CD8-positive, alpha-beta memory T cell (primary cell): ENCODE results near the gene DTNB. TPM values are rescaled to one million over a fixed set of nuclear protein-coding genes. Genes with fewer than 3 reads are reported as not detected.

Experiments
- CTCF ChIA-PET: fragments of 350-600 bp; sonication (Branson Sonifier 250); formaldehyde crosslinking; loops from one replicate; lab custom pipeline; 2021; ENCODE audit warnings: antibody characterized with exemption; lab: Charles Lee
- POLR2A ChIA-PET: fragments of 350-600 bp; sonication (Branson Sonifier 250); formaldehyde crosslinking; loops from one replicate; lab custom pipeline; 2021; ENCODE audit warnings: antibody characterized with exemption; lab: Charles Lee
- DNase-seq, 5 donors: peaks; one replicate each; pipeline versions ENCODE4 v3.0.0 to v3.0.0-alpha.2; 2020 to 2022; ENCODE audit warnings: mixed read lengths in 1 of 5
- H3K27ac ChIP-seq: one replicate; pipeline ENCODE4 v1.7.0; 2013; ENCODE audit warnings: low read depth, mild to moderate bottlenecking, low read length, moderate library complexity
- H3K27me3 ChIP-seq: 2 replicates; pipeline ENCODE4 v1.7.0; 2013; ENCODE audit warnings: low read length, mild to moderate bottlenecking; ENCODE audit not compliant: insufficient read depth, poor library complexity, severe bottlenecking
- H3K36me3 ChIP-seq: 2 replicates; pipeline ENCODE4 v1.7.0; 2013; ENCODE audit warnings: mild to moderate bottlenecking, low read length, moderate library complexity; ENCODE audit not compliant: insufficient read depth
- H3K4me1 ChIP-seq: 2 replicates; pipeline ENCODE4 v1.7.0; 2013; ENCODE audit warnings: mild to moderate bottlenecking, low read length, moderate library complexity; ENCODE audit not compliant: insufficient read depth
- H3K4me3 ChIP-seq: 2 replicates; pipeline ENCODE4 v1.7.0; 2013; ENCODE audit warnings: mild to moderate bottlenecking, low read length
- H3K9me3 ChIP-seq: 2 replicates; pipeline ENCODE4 v1.7.0; 2013; ENCODE audit warnings: mild to moderate bottlenecking, low read length
- H3K27ac Mint-ChIP-seq, 8 donors: one replicate each; pipeline ENCODE4 v1.8.0; 2020 to 2021; ENCODE audit warnings: mixed read lengths in 8 of 8, mild to moderate bottlenecking in 6 of 8, inconsistent platforms in 3 of 8, moderate library complexity in 3 of 8
- H3K27me3 Mint-ChIP-seq, 2 donors: one replicate each; pipeline ENCODE4 v1.8.0; 2020 to 2021; ENCODE audit warnings: mixed read lengths in 2 of 2, mild to moderate bottlenecking in 1 of 2, moderate library complexity in 1 of 2
- H3K36me3 Mint-ChIP-seq, 3 donors: one replicate each; pipeline ENCODE4 v1.8.0; 2020 to 2021; ENCODE audit warnings: mixed read lengths in 3 of 3, inconsistent platforms in 1 of 3, mild to moderate bottlenecking in 1 of 3
- H3K4me1 Mint-ChIP-seq, 3 donors: one replicate each; pipeline ENCODE4 v1.8.0; 2020 to 2021; ENCODE audit warnings: mixed read lengths in 3 of 3, inconsistent platforms in 1 of 3, mild to moderate bottlenecking in 1 of 3
- H3K4me3 Mint-ChIP-seq, 7 donors: one replicate each; pipeline ENCODE4 v1.8.0; 2020 to 2021; ENCODE audit warnings: mixed read lengths in 7 of 7, mild to moderate bottlenecking in 6 of 7, moderate library complexity in 4 of 7, inconsistent platforms in 2 of 7
- H3K9me3 Mint-ChIP-seq, 5 donors: one replicate each; pipeline ENCODE4 v1.8.0; 2020 to 2022; ENCODE audit warnings: mixed read lengths in 5 of 5, mild to moderate bottlenecking in 3 of 5, moderate library complexity in 2 of 5, inconsistent platforms in 1 of 5
- polyA plus RNA-seq: library from polyadenylated mRNA; unstranded; fragments of 300-500 nt; fragmentation: Illumina TruSeq; gene quantifications from one replicate; pipeline ENCODE4 v1.2.3, GENCODE V29; 2021
- total RNA-seq, 2 experiments: library from RNA; stranded (reverse); gene quantifications; one replicate each; pipeline ENCODE4 v1.2.3, GENCODE V29; 2021

Gene DTNB
- total and polyA plus RNA-seq, 3 experiments from 2014 or later = 15.2 to 19.4 (median 16.8) TPM

DNA sequence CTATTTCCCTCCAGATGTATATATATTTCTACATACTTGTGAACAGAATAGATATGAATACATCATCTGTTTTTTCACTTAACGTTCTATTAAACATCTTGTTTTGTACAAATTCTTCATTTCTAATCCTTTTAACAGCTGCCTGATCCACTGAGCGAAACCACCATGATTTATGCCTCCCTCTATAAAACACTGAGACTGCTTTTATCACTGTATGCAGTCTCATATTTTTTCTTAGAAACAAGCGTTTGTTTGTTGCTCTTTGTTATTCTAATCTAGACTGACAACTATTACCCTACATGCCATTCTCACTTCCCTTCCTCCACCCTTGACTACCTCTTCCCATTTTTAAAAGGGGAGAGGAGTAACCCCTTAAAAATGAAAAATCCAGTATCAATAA, 88.2 kb downstream of the DTNB start:
- Histone ChIP-seq H3K4me1 (no peaks in the 10 kb centered on the region), H3K9me3 (no peaks in the 10 kb centered on the region), H3K27me3 (no peaks in the 10 kb centered on the region), H3K36me3 (no peaks in the 10 kb centered on the region), H3K27ac (no peak overlapping the region), H3K4me3 (no peak overlapping the region)
- H3K4me3 Mint-ChIP-seq = no peak overlapping the region
- H3K27ac Mint-ChIP-seq = no peak overlapping the region
- H3K4me1 Mint-ChIP-seq = peaks cover 6 to 11% (median 7%) of the 10 kb centered on the region in 3 donors
- DNase-seq = no peak
- H3K9me3 Mint-ChIP-seq = no peaks in the 10 kb centered on the region
- H3K36me3 Mint-ChIP-seq = peaks cover 0 to 5% (median 0%) of the 10 kb centered on the region in 3 donors
- H3K27me3 Mint-ChIP-seq = no peaks in the 10 kb centered on the region
- ChIA-PET CTCF (interaction anchor here (2.1 kb wide), 1 partner anchor 22 kb away, joined by 6 read pairs; no protein-coding TSS in a partner anchor), POLR2A (no interaction called here)

DNA sequence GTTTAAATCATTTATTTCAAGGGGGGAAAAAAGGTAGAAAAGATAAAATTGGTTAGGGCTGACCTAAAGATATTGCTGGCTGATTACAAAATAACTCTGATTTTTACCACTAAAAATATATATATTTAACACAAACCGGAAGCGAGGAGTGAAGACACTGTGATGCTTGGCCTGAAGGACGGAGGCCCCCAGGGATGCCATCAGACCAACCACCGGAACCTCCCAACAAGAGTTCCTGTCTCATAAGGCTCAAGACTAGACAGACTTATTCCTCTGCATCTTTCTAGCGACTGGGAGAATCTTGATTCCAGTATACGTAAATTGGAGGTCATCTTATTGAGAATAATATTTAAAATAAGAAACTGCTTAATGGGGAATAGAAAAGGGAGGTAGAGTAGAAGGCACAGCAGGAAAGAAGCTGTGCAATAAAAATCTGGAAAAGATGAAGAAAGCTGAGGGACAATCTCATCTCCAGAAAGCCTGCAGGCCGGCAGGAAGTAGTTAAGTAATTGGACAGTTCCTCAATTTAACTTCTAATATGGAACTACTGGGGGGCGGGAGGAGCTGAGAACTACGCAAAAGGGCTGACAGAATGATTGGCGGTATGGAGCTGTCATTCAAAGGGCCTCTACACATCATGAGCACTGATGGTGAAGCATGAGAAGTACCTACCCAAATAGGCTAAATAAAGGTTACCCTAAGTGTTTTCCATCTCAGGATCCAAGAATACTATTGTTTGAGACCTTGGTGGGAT, 91.1 kb downstream of the DTNB start:
- Mint-ChIP-seq H3K27ac (no peak overlapping the region), H3K4me3 (no peak overlapping the region), H3K9me3 (no peaks in the 10 kb centered on the region), H3K27me3 (no peaks in the 10 kb centered on the region), H3K36me3 (peaks cover 8 to 16% (median 12%) of the 10 kb centered on the region in 3 donors), H3K4me1 (peaks cover 0 to 9% (median 2%) of the 10 kb centered on the region in 3 donors)
- Histone ChIP-seq H3K4me1 (no peaks in the 10 kb centered on the region), H3K27ac (no peak overlapping the region), H3K36me3 (no peaks in the 10 kb centered on the region), H3K4me3 (no peak overlapping the region), H3K9me3 (no peaks in the 10 kb centered on the region), H3K27me3 (no peaks in the 10 kb centered on the region)
- ChIA-PET CTCF (interaction anchor here (1.3 kb wide), 1 partner anchor 10 kb away, joined by 4 read pairs; no protein-coding TSS in a partner anchor), POLR2A (no interaction called here)
- no peak for DNase-seq

DNA sequence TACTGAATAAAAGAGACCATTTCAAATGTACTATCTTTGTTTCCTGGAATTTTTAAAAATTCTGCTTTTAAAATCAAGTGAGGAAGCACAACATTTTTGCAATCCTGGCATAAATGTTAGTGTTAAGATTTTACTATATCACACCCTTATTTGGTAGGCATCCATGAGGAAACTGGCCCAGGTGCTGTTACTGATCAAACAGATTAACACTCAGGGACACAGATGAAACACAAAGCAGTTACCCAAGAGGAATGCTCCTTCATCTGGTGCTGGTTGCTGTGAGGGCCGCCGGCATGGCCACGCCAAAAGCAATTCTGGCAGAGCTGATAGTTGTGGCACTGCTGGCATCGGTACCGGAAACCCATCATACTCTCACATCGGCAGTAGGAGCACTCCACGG, 96.8 kb downstream of the DTNB start:
- Histone ChIP-seq H3K9me3 (no peaks in the 10 kb centered on the region), H3K4me3 (no peak overlapping the region), H3K36me3 (no peaks in the 10 kb centered on the region), H3K27me3 (no peaks in the 10 kb centered on the region), H3K27ac (no peak overlapping the region), H3K4me1 (no peaks in the 10 kb centered on the region)
- Mint-ChIP-seq H3K36me3 (peaks cover 8 to 37% (median 15%) of the 10 kb centered on the region in 3 donors), H3K27me3 (no peaks in the 10 kb centered on the region), H3K9me3 (no peaks in the 10 kb centered on the region), H3K4me3 (no peak overlapping the region), H3K27ac (peak overlapping the region in 1 of 8 donors; percentile 26), H3K4me1 (peaks cover 0 to 5% (median 0%) of the 10 kb centered on the region in 3 donors)
- ChIA-PET CTCF (no interaction called here), POLR2A (interaction anchor here (0.7 kb wide), 1 partner anchor 339 kb away, joined by 3 read pairs; no protein-coding TSS in a partner anchor)
- no peak for DNase-seq

DNA sequence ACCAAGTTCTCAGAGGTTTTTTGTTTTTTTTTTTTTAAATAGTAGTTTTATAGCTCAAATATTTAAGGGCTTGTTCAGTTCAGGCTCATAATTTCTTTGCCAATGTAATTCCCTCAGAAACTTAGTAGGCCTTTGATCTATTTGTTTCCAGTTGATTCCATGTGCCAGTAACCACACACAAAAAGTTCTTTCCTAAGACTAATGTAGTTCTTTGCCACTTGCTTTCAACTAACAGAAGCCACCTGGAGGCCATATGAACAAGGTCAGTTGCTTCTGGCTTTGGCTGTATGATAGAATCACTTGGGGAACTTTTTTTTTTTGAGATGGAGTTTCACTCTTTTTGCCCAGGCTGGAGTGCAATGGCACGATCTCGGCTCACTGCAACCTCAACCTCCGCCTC, 100.7 kb downstream of the DTNB start:
- H3K36me3 Mint-ChIP-seq = peaks cover 0 to 34% (median 16%) of the 10 kb centered on the region in 3 donors
- H3K27ac Mint-ChIP-seq = no peak overlapping the region
- DNase-seq = no peak
- CTCF ChIA-PET = no interaction called here
- no peaks in the 10 kb centered on the region for H3K9me3 ChIP-seq
- no peaks in the 10 kb centered on the region for H3K4me1 ChIP-seq
- no peaks in the 10 kb centered on the region for H3K27me3 ChIP-seq
- no peak overlapping the region for H3K4me3 Mint-ChIP-seq
- POLR2A ChIA-PET = no interaction called here
- H3K27me3 Mint-ChIP-seq = no peaks in the 10 kb centered on the region
- H3K36me3 ChIP-seq = no peaks in the 10 kb centered on the region
- H3K4me1 Mint-ChIP-seq = no peaks in the 10 kb centered on the region
- H3K4me3 ChIP-seq = no peak overlapping the region
- H3K9me3 Mint-ChIP-seq = no peaks in the 10 kb centered on the region
- H3K27ac ChIP-seq = no peak overlapping the region

DNA sequence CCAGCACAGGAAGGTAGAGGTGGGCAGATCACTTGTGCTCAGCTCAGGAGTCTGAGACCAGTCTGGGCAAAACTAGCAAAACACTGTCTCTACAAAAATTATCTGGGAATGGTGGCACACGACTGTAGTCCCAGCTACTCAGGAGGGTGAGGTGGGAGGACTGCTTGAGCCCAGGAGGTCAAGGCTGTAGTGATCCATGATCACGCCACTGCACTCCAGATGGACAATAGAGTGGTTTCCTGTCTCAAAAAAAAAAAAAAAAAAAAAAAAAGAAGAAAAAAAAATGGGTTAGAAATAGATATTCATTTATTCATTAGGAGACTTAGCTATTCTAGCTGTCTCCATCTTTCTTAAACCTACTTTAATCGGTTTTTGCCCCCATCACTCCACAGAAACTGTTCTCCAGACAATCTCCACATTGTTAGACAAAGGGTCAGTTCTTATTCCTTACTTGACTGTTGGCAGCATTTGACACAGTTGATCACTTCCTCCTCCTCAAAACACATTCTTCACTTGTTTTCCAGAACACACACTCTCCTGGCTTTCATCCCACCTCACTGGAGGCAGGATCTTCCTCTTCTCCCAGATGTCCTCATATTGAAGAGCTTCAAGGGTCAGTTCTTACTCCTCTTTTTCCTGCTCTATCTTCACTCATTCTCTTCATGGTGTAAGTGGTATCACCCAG, 103.1 kb downstream of the DTNB start:
- Histone ChIP-seq H3K27me3 (no peaks in the 10 kb centered on the region), H3K27ac (no peak overlapping the region), H3K9me3 (no peaks in the 10 kb centered on the region), H3K4me1 (no peaks in the 10 kb centered on the region), H3K36me3 (no peaks in the 10 kb centered on the region), H3K4me3 (no peak overlapping the region)
- no peak for DNase-seq
- POLR2A ChIA-PET = interaction anchor here (0.7 kb wide), 1 partner anchor 132 kb away, joined by 4 read pairs; no protein-coding TSS in a partner anchor
- H3K9me3 Mint-ChIP-seq = no peaks in the 10 kb centered on the region
- peak overlapping the region in 2 of 8 donors; percentile 8 to 11 for H3K27ac Mint-ChIP-seq
- H3K27me3 Mint-ChIP-seq = no peaks in the 10 kb centered on the region
- peaks cover 0 to 24% (median 8%) of the 10 kb centered on the region in 3 donors for H3K36me3 Mint-ChIP-seq
- H3K4me1 Mint-ChIP-seq = peaks cover 0 to 10% (median 4%) of the 10 kb centered on the region in 3 donors
- no peak overlapping the region for H3K4me3 Mint-ChIP-seq
- CTCF ChIA-PET = no interaction called here

DNA sequence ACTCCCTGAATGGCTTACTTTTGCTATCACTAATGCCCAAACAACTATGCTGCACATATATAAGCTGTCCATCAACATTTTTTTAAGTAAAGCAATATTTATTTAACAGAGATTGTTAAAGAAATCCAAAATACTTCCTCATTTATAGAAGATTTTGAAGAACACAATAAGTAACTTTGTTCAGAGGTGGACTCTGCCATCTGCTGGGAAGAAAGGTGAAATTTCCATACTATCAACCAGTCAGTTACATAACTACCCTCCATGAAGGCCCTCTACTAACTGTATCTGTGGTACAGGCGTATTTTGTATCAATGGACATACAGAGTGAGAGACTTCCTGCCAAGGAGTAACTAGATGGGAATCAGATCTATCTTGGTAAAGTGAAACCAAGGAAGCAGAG, 106.0 kb downstream of the DTNB start:
- ChIA-PET CTCF (no interaction called here), POLR2A (no interaction called here)
- Histone ChIP-seq H3K36me3 (no peaks in the 10 kb centered on the region), H3K4me1 (no peaks in the 10 kb centered on the region), H3K9me3 (no peaks in the 10 kb centered on the region), H3K4me3 (no peak overlapping the region), H3K27ac (no peak overlapping the region), H3K27me3 (no peaks in the 10 kb centered on the region)
- Mint-ChIP-seq H3K27ac (no peak overlapping the region), H3K36me3 (peaks cover 0 to 11% (median 8%) of the 10 kb centered on the region in 3 donors), H3K4me1 (peaks cover 0 to 10% (median 4%) of the 10 kb centered on the region in 3 donors), H3K27me3 (no peaks in the 10 kb centered on the region), H3K4me3 (no peak overlapping the region), H3K9me3 (no peaks in the 10 kb centered on the region)
- DNase-seq = peak in 1 of 5 donors; percentile 3

DNA sequence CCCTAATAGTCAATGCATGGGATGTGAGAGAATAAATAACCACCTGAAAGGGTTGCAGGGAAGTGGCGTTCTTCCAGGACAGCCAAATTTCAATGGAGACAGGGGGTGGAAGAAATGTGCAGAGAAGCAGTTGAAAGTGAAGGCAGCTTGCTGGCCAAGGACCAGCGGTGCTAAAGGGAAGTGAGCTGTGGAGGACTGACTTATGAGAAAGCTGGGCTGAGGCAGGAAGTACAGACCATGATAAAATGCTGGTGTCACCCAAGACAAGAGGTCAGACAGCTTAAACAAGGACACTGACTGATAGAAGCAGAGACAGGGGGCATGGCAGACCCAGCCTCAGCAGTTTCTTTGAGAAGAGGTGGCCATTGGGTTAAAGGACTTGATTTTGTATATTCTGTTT, 106.7 kb downstream of the DTNB start:
- Histone ChIP-seq H3K4me3 (no peak overlapping the region), H3K27ac (no peak overlapping the region), H3K27me3 (no peaks in the 10 kb centered on the region), H3K4me1 (no peaks in the 10 kb centered on the region), H3K9me3 (no peaks in the 10 kb centered on the region), H3K36me3 (no peaks in the 10 kb centered on the region)
- CTCF ChIA-PET = no interaction called here
- H3K27ac Mint-ChIP-seq = peak overlapping the region in 1 of 8 donors; percentile 88
- H3K9me3 Mint-ChIP-seq = no peaks in the 10 kb centered on the region
- H3K4me3 Mint-ChIP-seq = no peak overlapping the region
- peaks cover 0 to 10% (median 4%) of the 10 kb centered on the region in 3 donors for H3K4me1 Mint-ChIP-seq
- POLR2A ChIA-PET = no interaction called here
- DNase-seq = no peak
- no peaks in the 10 kb centered on the region for H3K27me3 Mint-ChIP-seq
- peaks cover 0 to 11% (median 8%) of the 10 kb centered on the region in 3 donors for H3K36me3 Mint-ChIP-seq

DNA sequence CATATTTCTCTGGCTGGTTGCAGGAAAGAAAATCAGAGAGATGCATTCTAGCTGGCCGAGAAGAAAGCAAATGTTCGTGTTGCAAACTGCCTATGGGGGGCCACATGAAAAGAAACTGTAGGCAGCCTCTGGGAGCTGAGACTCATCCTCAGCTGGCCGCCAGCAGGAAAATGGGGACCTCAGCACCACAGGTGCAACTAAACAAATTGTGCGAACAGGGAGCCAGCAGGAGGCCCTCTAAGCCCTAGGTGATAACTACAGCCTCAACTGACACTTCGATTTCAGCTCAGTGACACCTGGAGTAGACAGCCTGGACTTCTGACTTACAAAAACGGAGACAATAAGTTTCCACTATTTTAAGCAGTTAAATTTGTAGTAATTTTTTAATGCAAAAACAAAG, 107.3 kb downstream of the DTNB start:
- ChIA-PET CTCF (no interaction called here), POLR2A (no interaction called here)
- Mint-ChIP-seq H3K9me3 (no peaks in the 10 kb centered on the region), H3K36me3 (peaks cover 0 to 11% (median 8%) of the 10 kb centered on the region in 3 donors), H3K27me3 (no peaks in the 10 kb centered on the region), H3K4me3 (no peak overlapping the region), H3K4me1 (peaks cover 0 to 10% (median 4%) of the 10 kb centered on the region in 3 donors), H3K27ac (no peak overlapping the region)
- no peak overlapping the region for H3K4me3 ChIP-seq
- no peaks in the 10 kb centered on the region for H3K4me1 ChIP-seq
- H3K9me3 ChIP-seq = no peaks in the 10 kb centered on the region
- no peak for DNase-seq
- no peak overlapping the region for H3K27ac ChIP-seq
- H3K36me3 ChIP-seq = no peaks in the 10 kb centered on the region
- no peaks in the 10 kb centered on the region for H3K27me3 ChIP-seq
